ENCODE measurements around the gene TCF12.
A peak's percentile ranks its signal among the peaks of the same experiment; 100 is the strongest.

TCF12 gene

GRCh38 chr15:57286446-57287122, 368.1 kb downstream of the TCF12 start:
- H3K4me3 ChIP-seq (replicated peaks; ENCODE audit: insufficient read depth, low read length): no peak overlapping the region
- no peak for DNase-seq (ENCODE audit: low read depth in 1 of 2, low spot score in 1 of 2)
- peak overlapping the region; percentile 93 for H3K27ac ChIP-seq (replicated peaks)
- TF ChIP-seq SPI1 (IDR thresholded peaks at IDR 0.05; ENCODE audit: borderline replicate concordance, low read depth) (no peak), CTCF (IDR thresholded peaks at IDR 0.05; ENCODE audit: insufficient read depth, low read length) (no peak), GABPA (IDR thresholded peaks at IDR 0.05; ENCODE audit: low read depth) (no peak), REST (IDR thresholded peaks at IDR 0.05; ENCODE audit: insufficient replicate concordance, low read depth) (no peak), POLR2AphosphoS5 (IDR thresholded peaks at IDR 0.05; ENCODE audit: low read depth) (no peak)
- H3K27me3 ChIP-seq (ENCODE audit: insufficient read depth, poor library complexity, severe bottlenecking): no peaks in the 10 kb centered on the region

- H3K4me3 ChIP-seq (replicated peaks; ENCODE audit: insufficient read depth, low read length): no peak overlapping the region
- H3K27me3 ChIP-seq (ENCODE audit: insufficient read depth, poor library complexity, severe bottlenecking): no peaks in the 10 kb centered on the region
- peak overlapping the region; percentile 93 for H3K27ac ChIP-seq (replicated peaks)
- TF ChIP-seq GABPA (IDR thresholded peaks at IDR 0.05; ENCODE audit: low read depth) (no peak), POLR2AphosphoS5 (IDR thresholded peaks at IDR 0.05; ENCODE audit: low read depth) (no peak), SPI1 (IDR thresholded peaks at IDR 0.05; ENCODE audit: borderline replicate concordance, low read depth) (no peak), REST (IDR thresholded peaks at IDR 0.05; ENCODE audit: insufficient replicate concordance, low read depth) (no peak), CTCF (IDR thresholded peaks at IDR 0.05; ENCODE audit: insufficient read depth, low read length) (no peak)
- DNase-seq (ENCODE audit: low read depth in 1 of 2, low spot score in 1 of 2): no peak
These were observed 368.7 kb downstream of the TCF12 start for GRCh38 chr15:57287123-57287521.

GRCh38 chr15:57288926-57289580, 370.6 kb downstream of the TCF12 start:
- TF ChIP-seq POLR2AphosphoS5 (IDR thresholded peaks at IDR 0.05; ENCODE audit: low read depth) (peak; percentile 69; the same call in 1 of the 2 replicates), GABPA (IDR thresholded peaks at IDR 0.05; ENCODE audit: low read depth) (no peak), REST (IDR thresholded peaks at IDR 0.05; ENCODE audit: insufficient replicate concordance, low read depth) (no peak), SPI1 (IDR thresholded peaks at IDR 0.05; ENCODE audit: borderline replicate concordance, low read depth) (no peak), CTCF (IDR thresholded peaks at IDR 0.05; ENCODE audit: insufficient read depth, low read length) (no peak)
- Histone ChIP-seq H3K27ac (replicated peaks) (peak overlapping the region; percentile 93), H3K27me3 (ENCODE audit: insufficient read depth, poor library complexity, severe bottlenecking) (no peaks in the 10 kb centered on the region), H3K4me3 (replicated peaks; ENCODE audit: insufficient read depth, low read length) (no peak overlapping the region)
- peak in 1 of 2 experiments; percentile 84 for DNase-seq (ENCODE audit: low read depth in 1 of 2, low spot score in 1 of 2)

Data from HL-60 (cell line).